ENCODE measurements around the gene DEGS2. TPM values are rescaled to one million over a fixed set of nuclear protein-coding genes. Genes with fewer than 3 reads are reported as not detected.

Gene DEGS2
- total and polyA plus RNA-seq, 2 of the 13 experiments (the other 11 are each of a cell fraction or from before 2014, with no cell fraction given) = 0.09 TPM

DNA sequence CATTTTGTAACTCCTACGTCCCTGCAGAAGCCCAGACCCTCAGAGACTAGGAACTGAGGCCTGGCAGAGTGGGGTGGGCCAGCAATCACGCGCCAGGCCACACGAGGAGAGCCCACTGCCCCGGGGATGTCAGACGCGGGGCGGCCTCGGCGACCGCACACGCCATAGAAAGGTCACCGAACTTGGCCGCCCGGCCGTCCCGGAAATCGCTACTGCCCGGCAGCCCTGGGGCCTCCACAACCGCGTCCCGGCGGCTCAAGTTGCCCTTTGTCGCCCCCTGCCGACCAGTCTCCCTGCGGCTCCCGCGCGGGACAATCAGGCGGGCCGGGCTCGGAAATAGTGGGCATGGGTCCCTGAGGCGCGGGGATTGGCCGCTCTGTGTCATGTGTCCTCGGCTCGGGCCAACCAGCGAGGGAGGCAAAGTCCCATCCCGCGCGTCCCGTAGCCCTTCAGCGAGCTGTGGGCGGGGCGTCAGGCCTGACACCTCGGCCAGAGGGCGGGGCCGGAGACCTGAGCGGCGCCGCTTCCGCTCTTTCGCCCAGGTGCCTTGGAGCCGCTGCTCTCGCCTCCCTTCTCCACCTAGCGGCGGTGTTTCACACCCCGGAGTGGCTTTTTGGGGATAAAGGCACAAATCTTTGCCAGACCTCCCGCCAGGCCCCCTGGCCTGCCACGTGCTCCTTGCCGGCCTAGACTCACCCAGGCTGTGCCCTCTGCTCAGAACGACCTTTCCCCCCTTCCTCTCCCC is 33.4 kb upstream of the DEGS2 start (continued):
- TF ChIP-seq, protein P1, sequence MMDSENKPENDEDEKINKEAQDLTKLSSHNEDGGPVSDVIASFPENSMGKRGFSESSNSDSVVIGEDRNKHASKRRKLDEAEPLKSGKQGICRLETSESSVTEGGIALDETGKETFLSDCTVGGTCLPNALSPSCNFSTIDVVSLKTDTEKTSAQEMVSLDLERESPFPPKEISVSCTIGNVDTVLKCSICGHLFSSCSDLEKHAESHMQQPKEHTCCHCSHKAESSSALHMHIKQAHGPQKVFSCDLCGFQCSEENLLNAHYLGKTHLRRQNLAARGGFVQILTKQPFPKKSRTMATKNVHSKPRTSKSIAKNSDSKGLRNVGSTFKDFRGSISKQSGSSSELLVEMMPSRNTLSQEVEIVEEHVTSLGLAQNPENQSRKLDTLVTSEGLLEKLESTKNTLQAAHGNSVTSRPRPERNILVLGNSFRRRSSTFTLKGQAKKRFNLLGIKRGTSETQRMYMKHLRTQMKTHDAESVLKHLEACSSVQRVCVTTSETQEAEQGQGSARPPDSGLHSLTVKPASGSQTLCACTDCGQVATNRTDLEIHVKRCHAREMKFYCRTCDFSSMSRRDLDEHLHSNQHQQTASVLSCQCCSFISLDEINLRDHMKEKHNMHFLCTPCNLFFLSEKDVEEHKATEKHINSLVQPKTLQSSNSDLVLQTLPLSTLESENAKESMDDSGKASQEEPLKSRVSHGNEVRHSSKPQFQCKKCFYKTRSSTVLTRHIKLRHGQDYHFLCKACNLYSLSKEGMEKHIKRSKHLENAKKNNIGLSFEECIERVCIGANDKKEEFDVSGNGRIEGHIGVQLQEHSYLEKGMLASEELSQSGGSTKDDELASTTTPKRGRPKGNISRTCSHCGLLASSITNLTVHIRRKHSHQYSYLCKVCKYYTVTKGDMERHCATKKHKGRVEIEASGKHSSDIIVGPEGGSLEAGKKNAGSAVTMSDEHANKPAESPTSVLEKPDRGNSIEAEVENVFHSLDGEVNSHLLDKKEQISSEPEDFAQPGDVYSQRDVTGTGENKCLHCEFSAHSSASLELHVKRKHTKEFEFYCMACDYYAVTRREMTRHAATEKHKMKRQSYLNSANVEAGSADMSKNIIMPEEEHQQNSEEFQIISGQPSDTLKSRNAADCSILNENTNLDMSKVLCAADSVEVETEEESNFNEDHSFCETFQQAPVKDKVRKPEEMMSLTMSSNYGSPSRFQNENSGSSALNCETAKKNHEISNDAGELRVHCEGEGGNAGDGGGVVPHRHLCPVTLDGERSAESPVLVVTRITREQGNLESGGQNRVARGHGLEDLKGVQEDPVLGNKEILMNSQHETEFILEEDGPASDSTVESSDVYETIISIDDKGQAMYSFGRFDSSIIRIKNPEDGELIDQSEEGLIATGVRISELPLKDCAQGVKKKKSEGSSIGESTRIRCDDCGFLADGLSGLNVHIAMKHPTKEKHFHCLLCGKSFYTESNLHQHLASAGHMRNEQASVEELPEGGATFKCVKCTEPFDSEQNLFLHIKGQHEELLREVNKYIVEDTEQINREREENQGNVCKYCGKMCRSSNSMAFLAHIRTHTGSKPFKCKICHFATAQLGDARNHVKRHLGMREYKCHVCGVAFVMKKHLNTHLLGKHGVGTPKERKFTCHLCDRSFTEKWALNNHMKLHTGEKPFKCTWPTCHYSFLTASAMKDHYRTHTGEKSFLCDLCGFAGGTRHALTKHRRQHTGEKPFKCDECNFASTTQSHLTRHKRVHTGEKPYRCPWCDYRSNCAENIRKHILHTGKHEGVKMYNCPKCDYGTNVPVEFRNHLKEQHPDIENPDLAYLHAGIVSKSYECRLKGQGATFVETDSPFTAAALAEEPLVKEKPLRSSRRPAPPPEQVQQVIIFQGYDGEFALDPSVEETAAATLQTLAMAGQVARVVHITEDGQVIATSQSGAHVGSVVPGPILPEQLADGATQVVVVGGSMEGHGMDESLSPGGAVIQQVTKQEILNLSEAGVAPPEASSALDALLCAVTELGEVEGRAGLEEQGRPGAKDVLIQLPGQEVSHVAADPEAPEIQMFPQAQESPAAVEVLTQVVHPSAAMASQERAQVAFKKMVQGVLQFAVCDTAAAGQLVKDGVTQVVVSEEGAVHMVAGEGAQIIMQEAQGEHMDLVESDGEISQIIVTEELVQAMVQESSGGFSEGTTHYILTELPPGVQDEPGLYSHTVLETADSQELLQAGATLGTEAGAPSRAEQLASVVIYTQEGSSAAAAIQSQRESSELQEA (CRISPR knock-in tag; IDR thresholded peaks at IDR 0.05; ENCODE audit: not compliant biosample characterization) = peak; percentile 68
- TF ChIP-seq, protein P2, sequence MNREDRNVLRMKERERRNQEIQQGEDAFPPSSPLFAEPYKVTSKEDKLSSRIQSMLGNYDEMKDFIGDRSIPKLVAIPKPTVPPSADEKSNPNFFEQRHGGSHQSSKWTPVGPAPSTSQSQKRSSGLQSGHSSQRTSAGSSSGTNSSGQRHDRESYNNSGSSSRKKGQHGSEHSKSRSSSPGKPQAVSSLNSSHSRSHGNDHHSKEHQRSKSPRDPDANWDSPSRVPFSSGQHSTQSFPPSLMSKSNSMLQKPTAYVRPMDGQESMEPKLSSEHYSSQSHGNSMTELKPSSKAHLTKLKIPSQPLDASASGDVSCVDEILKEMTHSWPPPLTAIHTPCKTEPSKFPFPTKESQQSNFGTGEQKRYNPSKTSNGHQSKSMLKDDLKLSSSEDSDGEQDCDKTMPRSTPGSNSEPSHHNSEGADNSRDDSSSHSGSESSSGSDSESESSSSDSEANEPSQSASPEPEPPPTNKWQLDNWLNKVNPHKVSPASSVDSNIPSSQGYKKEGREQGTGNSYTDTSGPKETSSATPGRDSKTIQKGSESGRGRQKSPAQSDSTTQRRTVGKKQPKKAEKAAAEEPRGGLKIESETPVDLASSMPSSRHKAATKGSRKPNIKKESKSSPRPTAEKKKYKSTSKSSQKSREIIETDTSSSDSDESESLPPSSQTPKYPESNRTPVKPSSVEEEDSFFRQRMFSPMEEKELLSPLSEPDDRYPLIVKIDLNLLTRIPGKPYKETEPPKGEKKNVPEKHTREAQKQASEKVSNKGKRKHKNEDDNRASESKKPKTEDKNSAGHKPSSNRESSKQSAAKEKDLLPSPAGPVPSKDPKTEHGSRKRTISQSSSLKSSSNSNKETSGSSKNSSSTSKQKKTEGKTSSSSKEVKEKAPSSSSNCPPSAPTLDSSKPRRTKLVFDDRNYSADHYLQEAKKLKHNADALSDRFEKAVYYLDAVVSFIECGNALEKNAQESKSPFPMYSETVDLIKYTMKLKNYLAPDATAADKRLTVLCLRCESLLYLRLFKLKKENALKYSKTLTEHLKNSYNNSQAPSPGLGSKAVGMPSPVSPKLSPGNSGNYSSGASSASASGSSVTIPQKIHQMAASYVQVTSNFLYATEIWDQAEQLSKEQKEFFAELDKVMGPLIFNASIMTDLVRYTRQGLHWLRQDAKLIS (CRISPR knock-in tag; IDR thresholded peaks at IDR 0.05) = no peak
- TF ChIP-seq ELF1 (CRISPR knock-in tag; IDR thresholded peaks at IDR 0.05) (peak; percentile 94), NCOA1 (CRISPR knock-in tag; IDR thresholded peaks at IDR 0.05) (no peak), ZMYM2 (CRISPR knock-in tag; IDR thresholded peaks at IDR 0.05) (no peak), BHLHE40 (IDR thresholded peaks at IDR 0.05; ENCODE audit: low read length) (no peak), HOXA7 (CRISPR knock-in tag; IDR thresholded peaks at IDR 0.05) (no peak), ZNF234 (CRISPR knock-in tag; conservative IDR thresholded peaks at IDR 0.05) (0 out of 2 replicates have a peak, but pooled peaks have one; percentile 22)
- TF ChIP-seq, protein P3, sequence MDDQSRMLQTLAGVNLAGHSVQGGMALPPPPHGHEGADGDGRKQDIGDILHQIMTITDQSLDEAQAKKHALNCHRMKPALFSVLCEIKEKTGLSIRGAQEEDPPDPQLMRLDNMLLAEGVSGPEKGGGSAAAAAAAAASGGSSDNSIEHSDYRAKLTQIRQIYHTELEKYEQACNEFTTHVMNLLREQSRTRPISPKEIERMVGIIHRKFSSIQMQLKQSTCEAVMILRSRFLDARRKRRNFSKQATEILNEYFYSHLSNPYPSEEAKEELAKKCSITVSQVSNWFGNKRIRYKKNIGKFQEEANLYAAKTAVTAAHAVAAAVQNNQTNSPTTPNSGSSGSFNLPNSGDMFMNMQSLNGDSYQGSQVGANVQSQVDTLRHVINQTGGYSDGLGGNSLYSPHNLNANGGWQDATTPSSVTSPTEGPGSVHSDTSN (CRISPR knock-in tag; IDR thresholded peaks at IDR 0.05; ENCODE audit: borderline replicate concordance) = peak; percentile 64; the same call in 1 of the 2 replicates
- TF ChIP-seq, protein P4, sequence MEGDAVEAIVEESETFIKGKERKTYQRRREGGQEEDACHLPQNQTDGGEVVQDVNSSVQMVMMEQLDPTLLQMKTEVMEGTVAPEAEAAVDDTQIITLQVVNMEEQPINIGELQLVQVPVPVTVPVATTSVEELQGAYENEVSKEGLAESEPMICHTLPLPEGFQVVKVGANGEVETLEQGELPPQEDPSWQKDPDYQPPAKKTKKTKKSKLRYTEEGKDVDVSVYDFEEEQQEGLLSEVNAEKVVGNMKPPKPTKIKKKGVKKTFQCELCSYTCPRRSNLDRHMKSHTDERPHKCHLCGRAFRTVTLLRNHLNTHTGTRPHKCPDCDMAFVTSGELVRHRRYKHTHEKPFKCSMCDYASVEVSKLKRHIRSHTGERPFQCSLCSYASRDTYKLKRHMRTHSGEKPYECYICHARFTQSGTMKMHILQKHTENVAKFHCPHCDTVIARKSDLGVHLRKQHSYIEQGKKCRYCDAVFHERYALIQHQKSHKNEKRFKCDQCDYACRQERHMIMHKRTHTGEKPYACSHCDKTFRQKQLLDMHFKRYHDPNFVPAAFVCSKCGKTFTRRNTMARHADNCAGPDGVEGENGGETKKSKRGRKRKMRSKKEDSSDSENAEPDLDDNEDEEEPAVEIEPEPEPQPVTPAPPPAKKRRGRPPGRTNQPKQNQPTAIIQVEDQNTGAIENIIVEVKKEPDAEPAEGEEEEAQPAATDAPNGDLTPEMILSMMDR (CRISPR knock-in tag; IDR thresholded peaks at IDR 0.05) = peak; percentile 93
- TF ChIP-seq, protein P5, sequence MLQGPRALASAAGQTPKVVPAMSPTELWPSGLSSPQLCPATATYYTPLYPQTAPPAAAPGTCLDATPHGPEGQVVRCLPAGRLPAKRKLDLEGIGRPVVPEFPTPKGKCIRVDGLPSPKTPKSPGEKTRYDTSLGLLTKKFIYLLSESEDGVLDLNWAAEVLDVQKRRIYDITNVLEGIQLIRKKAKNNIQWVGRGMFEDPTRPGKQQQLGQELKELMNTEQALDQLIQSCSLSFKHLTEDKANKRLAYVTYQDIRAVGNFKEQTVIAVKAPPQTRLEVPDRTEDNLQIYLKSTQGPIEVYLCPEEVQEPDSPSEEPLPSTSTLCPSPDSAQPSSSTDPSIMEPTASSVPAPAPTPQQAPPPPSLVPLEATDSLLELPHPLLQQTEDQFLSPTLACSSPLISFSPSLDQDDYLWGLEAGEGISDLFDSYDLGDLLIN (CRISPR knock-in tag; IDR thresholded peaks at IDR 0.05; ENCODE audit: borderline replicate concordance) = peak; percentile 77; the same call in 1 of the 2 replicates

Data from HepG2 (cell line).